Smooth muscle cell (in vitro differentiated cells): ENCODE results near the gene SRP72. TPM values are rescaled to one million over a fixed set of nuclear protein-coding genes. Genes with fewer than 3 reads are reported as not detected.
"Not testable (repeated sequence)": the region's sequence is repeated elsewhere in the genome, so short reads cannot be mapped to it uniquely, and the experiment has no call there.

Experiments used
- DNase-seq: peaks from one replicate; lab custom pipeline; 2025; ENCODE audit not compliant: unreplicated experiment; lab: John Stamatoyannopoulos, UW
- H2AFZ ChIP-seq: fragments of 200-600 bp; sonication (generic); 2 replicates; pipeline ENCODE4 v1.6.0; 2016; ENCODE audit warnings: antibody characterized with exemption, low read depth, mild to moderate bottlenecking
- H3F3A ChIP-seq: fragments of 200-600 bp; sonication (generic); 2 replicates; pipeline ENCODE4 v1.6.0; 2017; ENCODE audit warnings: antibody characterized with exemption, low read depth
- H3K27ac ChIP-seq: fragments of 200-600 bp; sonication (generic); 2 replicates; pipeline ENCODE4 v1.5.1; 2016; ENCODE audit warnings: low read depth, mild to moderate bottlenecking
- H3K27me3 ChIP-seq: fragments of 200-600 bp; sonication (generic); 2 replicates; pipeline ENCODE4 v1.6.1; 2016; ENCODE audit warnings: low read depth, mild to moderate bottlenecking
- H3K36me3 ChIP-seq: fragments of 200-600 bp; sonication (generic); 2 replicates; pipeline ENCODE4 v1.5.1; 2016; ENCODE audit warnings: low read depth
- H3K4me1 ChIP-seq: fragments of 200-600 bp; sonication (generic); 2 replicates; pipeline ENCODE4 v1.5.1; 2016; ENCODE audit warnings: low read depth
- H3K4me2 ChIP-seq: fragments of 200-600 bp; sonication (generic); 2 replicates; pipeline ENCODE4 v1.6.0; 2016; ENCODE audit warnings: mild to moderate bottlenecking
- H3K4me3 ChIP-seq: fragments of 200-600 bp; sonication (generic); 2 replicates; pipeline ENCODE4 v1.5.1; 2016; ENCODE audit warnings: mild to moderate bottlenecking
- H3K79me2 ChIP-seq: fragments of 200-600 bp; sonication (generic); 2 replicates; pipeline ENCODE4 v1.6.0; 2016; ENCODE audit warnings: low read depth, mild to moderate bottlenecking
- H3K9ac ChIP-seq: fragments of 200-600 bp; sonication (generic); 2 replicates; pipeline ENCODE4 v1.6.0; 2016; ENCODE audit warnings: low read depth
- H3K9me3 ChIP-seq: fragments of 200-600 bp; sonication (generic); replicated peaks from 2 replicates; pipeline ENCODE4 v1.5.1; 2016; ENCODE audit warnings: low read depth
- H4K20me1 ChIP-seq: fragments of 200-600 bp; sonication (generic); 2 replicates; pipeline ENCODE4 v1.6.0; 2016; ENCODE audit warnings: low read depth
- WGBS: methylation state at CpG from one replicate; pipeline ENCODE4 v1.1.7; 2016; ENCODE audit warnings: low lambda C conversion rate; 5-methylcytosine and 5-hydroxymethylcytosine counted together
- polyA plus RNA-seq: library from polyadenylated mRNA; unstranded; fragments of >200 nt; fragmentation: Nextera tagmentation; extraction: Ambion mirVana; gene quantifications from 2 replicates; pipeline ENCODE4 v1.2.1, GENCODE V29; 2016
- total RNA-seq: library from RNA; depleted of rRNA; stranded (reverse); fragments of >200 nt; gene quantifications from 2 replicates; pipeline ENCODE4 v1.2.3, GENCODE V29; 2014
- TF ChIP-seq, protein P1 (sequence below): fragments of 200-600 bp; sonication (generic); IDR thresholded peaks from 2 replicates; pipeline ENCODE4 v1.5.1; 2017; ENCODE audit warnings: borderline replicate concordance, mild to moderate bottlenecking, antibody characterized with exemption; ENCODE audit not compliant: insufficient read depth, poor library complexity, severe bottlenecking

Gene SRP72
- total and polyA plus RNA-seq, 2 experiments from 2014 or later = 90.0 to 113 TPM

DNA sequence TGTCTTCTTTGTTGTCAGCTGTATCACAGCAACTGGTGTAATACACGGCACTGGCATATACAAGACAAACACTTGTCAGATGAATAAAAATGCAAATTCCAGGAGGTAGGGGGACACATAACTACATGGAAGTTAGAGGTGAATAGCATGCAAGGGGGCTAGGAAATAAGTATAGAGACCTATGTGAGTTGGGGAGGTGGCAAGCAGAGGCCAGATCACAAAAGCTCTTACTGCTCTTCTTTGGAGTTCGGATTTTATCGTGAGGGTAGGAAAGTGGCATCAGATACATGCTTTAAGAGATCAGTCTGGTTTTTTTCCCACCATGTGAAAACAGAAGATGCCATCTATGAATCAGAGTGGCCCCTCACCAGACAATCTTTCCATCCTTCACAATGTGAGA is 2.8 kb upstream of the SRP72 start:
- H3K4me2 ChIP-seq = peak overlapping the region; percentile 88
- H3K9ac ChIP-seq = no peak overlapping the region
- H4K20me1 ChIP-seq = peaks cover 13% of the 10 kb centered on the region
- peaks cover 21% of the 10 kb centered on the region for H3K4me1 ChIP-seq
- WGBS = 91% methylated on average over 3 of the region's 3 CpGs
- TF ChIP-seq, protein P1, sequence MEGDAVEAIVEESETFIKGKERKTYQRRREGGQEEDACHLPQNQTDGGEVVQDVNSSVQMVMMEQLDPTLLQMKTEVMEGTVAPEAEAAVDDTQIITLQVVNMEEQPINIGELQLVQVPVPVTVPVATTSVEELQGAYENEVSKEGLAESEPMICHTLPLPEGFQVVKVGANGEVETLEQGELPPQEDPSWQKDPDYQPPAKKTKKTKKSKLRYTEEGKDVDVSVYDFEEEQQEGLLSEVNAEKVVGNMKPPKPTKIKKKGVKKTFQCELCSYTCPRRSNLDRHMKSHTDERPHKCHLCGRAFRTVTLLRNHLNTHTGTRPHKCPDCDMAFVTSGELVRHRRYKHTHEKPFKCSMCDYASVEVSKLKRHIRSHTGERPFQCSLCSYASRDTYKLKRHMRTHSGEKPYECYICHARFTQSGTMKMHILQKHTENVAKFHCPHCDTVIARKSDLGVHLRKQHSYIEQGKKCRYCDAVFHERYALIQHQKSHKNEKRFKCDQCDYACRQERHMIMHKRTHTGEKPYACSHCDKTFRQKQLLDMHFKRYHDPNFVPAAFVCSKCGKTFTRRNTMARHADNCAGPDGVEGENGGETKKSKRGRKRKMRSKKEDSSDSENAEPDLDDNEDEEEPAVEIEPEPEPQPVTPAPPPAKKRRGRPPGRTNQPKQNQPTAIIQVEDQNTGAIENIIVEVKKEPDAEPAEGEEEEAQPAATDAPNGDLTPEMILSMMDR = no peak
- DNase-seq = no peak
- H3K79me2 ChIP-seq = peaks cover 49% of the 10 kb centered on the region
- no peaks in the 10 kb centered on the region for H3K9me3 ChIP-seq
- peak overlapping the region; percentile 95 for H3K27ac ChIP-seq
- H2AFZ ChIP-seq = no peak overlapping the region
- H3K36me3 ChIP-seq = peaks cover under 1% of the 10 kb centered on the region
- no peaks in the 10 kb centered on the region for H3K27me3 ChIP-seq
- peaks cover 19% of the 10 kb centered on the region for H3F3A ChIP-seq
- H3K4me3 ChIP-seq = no peak overlapping the region

- H2AFZ ChIP-seq = no peak overlapping the region
- peak overlapping the region; percentile 95 for H3K27ac ChIP-seq
- H3K36me3 ChIP-seq = no peaks in the 10 kb centered on the region
- 67% methylated on average over 10 of the region's 10 CpGs for WGBS
- TF ChIP-seq, protein P1 = no peak
- peaks cover 22% of the 10 kb centered on the region for H4K20me1 ChIP-seq
- peak overlapping the region; percentile 74 for H3K4me3 ChIP-seq
- no peak for DNase-seq
- H3K27me3 ChIP-seq = no peaks in the 10 kb centered on the region
- H3K4me2 ChIP-seq = peak overlapping the region; percentile 88
- H3K9ac ChIP-seq = peak overlapping the region; percentile 97
- peaks cover 19% of the 10 kb centered on the region for H3F3A ChIP-seq
- H3K79me2 ChIP-seq = peaks cover 60% of the 10 kb centered on the region
- no peaks in the 10 kb centered on the region for H3K9me3 ChIP-seq
- H3K4me1 ChIP-seq = peaks cover 21% of the 10 kb centered on the region
Observed at GRCh38 chr4:56465599-56466295, 1.7 kb upstream of the SRP72 start.

GRCh38 chr4:56466296-56466761 is 1.1 kb upstream of the SRP72 start:
- peak overlapping the region; percentile 95 for H3K27ac ChIP-seq
- H3K4me2 ChIP-seq = peak overlapping the region; percentile 88
- H3K4me1 ChIP-seq = peaks cover 21% of the 10 kb centered on the region
- WGBS = 14% methylated on average over 8 of the region's 8 CpGs
- not testable (repeated sequence) for H3K9me3 ChIP-seq, H3K36me3 ChIP-seq, DNase-seq, H3K27me3 ChIP-seq, H2AFZ ChIP-seq
- H3K79me2 ChIP-seq = peaks cover 65% of the 10 kb centered on the region
- H4K20me1 ChIP-seq = peaks cover 23% of the 10 kb centered on the region
- peak overlapping the region; percentile 74 for H3K4me3 ChIP-seq
- peak overlapping the region; percentile 97 for H3K9ac ChIP-seq
- H3F3A ChIP-seq = peaks cover 18% of the 10 kb centered on the region

DNA sequence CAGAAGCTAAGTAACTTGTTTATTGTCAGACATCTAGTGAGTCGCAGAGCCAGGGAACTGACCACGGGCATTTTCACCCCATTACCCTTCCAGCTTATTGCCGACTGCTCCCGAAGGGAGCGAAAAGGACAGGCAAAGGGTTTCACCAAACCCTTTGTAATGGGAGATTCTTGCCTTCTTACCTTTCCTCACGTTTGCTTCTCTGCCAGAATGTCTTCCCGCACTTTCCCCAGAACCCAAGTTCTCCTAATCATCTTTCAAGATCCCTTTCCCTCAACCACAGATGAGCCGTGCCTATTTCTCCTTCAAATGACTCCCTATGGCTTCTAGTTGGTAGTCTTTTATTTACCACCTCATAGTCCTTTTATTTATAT is 520 bp upstream of the SRP72 start:
- DNase-seq = no peak
- peak overlapping the region; percentile 95 for H3K27ac ChIP-seq
- H3K27me3 ChIP-seq = no peaks in the 10 kb centered on the region
- under 1% methylated on average over 8 of the region's 8 CpGs for WGBS
- H2AFZ ChIP-seq = peak overlapping the region; percentile 7
- peaks cover 61% of the 10 kb centered on the region for H3K79me2 ChIP-seq
- H3K36me3 ChIP-seq = peaks cover 8% of the 10 kb centered on the region
- peak overlapping the region; percentile 74 for H3K4me3 ChIP-seq
- peaks cover 26% of the 10 kb centered on the region for H4K20me1 ChIP-seq
- H3K9me3 ChIP-seq = no peaks in the 10 kb centered on the region
- peak overlapping the region; percentile 88 for H3K4me2 ChIP-seq
- H3K4me1 ChIP-seq = peaks cover 21% of the 10 kb centered on the region
- peaks cover 13% of the 10 kb centered on the region for H3F3A ChIP-seq
- TF ChIP-seq, protein P1 = no peak
- peak overlapping the region; percentile 97 for H3K9ac ChIP-seq
